Measurements from ENCODE around the gene GRK6. TPM values are rescaled to one million over a fixed set of nuclear protein-coding genes. Genes with fewer than 3 reads are reported as not detected.
A peak's percentile ranks its signal among the peaks of the same experiment; 100 is the strongest.

The GRK6 gene
- total RNA-seq, 1 donor = 24.2 TPM

DNA sequence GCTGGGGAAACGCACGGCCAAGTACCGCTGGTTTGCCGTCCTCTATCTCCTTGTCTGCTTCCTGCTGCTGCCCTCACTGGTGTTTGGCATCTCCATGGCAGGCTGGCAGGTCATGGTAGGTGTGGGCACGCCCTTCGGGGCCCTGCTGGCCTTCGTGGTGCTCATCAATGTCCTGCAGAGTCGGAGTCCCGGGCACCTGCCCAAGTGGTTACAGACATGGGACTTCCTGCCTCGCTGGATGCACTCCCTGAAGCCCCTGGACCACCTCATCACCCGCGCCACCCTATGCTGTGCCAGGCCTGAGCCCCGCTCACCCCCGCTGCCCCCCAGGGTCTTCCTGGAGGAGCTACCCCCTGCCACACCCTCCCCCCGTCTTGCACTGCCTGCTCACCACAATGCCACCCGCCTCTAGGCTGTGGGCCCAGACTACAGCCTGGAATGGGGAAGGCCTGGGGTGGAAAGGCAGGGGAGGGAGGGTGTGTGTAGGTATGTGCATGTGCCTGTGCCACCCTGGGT lies 28.5 kb upstream of the GRK6 start:
- H3K4me3 ChIP-seq (ENCODE audit: low read depth, low read length) = no peak overlapping the region
- no peak for DNase-seq (ENCODE audit: low read depth)
- TF ChIP-seq, protein P1, sequence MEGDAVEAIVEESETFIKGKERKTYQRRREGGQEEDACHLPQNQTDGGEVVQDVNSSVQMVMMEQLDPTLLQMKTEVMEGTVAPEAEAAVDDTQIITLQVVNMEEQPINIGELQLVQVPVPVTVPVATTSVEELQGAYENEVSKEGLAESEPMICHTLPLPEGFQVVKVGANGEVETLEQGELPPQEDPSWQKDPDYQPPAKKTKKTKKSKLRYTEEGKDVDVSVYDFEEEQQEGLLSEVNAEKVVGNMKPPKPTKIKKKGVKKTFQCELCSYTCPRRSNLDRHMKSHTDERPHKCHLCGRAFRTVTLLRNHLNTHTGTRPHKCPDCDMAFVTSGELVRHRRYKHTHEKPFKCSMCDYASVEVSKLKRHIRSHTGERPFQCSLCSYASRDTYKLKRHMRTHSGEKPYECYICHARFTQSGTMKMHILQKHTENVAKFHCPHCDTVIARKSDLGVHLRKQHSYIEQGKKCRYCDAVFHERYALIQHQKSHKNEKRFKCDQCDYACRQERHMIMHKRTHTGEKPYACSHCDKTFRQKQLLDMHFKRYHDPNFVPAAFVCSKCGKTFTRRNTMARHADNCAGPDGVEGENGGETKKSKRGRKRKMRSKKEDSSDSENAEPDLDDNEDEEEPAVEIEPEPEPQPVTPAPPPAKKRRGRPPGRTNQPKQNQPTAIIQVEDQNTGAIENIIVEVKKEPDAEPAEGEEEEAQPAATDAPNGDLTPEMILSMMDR (IDR thresholded peaks at IDR 0.05; ENCODE audit: insufficient read depth, low read depth, low read length) = no peak

DNA sequence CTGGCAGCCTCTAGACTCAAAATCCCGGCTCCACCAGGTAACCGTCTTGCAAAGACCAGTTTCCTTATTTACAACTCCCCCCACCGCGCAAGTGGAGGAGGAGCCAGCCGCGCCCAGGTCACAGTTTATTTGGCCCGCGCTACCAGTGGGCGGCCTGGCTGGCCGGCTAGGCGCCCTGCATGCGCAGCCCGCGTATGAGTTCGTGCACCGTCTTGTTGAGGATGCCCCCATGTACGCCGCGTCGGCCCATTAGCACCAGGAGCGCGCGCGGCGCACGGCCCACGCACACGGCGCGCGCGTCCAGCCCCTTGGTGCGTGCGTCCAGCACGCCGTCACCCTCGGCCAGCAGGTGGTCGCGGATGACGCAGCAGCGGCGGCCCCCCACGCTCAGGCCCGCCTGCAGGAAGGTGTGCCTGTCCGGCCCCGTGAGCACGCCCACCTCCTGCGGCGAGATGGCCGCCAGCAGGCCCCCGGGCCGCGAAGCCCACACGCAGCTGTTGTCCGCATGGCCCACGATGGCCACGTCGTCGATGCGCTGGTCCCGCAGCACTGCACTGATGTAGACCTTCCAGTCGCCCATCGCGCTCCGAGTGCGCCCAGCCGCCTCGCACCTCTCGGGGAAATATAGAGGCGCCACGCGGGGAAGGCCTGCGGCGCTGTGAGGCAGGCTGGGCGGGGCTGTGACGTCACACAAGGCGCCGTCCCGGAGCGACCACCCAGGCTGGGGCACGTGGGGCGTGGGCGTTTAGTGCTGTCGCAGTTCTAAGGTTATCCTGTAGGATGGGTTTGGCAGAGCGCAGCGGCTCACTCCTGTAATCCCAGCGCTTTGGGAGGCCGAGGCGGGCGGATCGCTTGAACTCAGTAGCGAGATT lies 26.2 kb upstream of the GRK6 start, which contains the start of gene PFN3:
Gene PFN3 (minus strand): TSS at position 665 of the 872 bp plus-strand sequence. CDS start 85 bp downstream, at position 580.
- DNase-seq (ENCODE audit: low read depth) = peak; percentile 45
- TF ChIP-seq, protein P1 (IDR thresholded peaks at IDR 0.05; ENCODE audit: insufficient read depth, low read depth, low read length) = no peak
- H3K4me3 ChIP-seq (ENCODE audit: low read depth, low read length) = no peak within 1 kb of the TSS

DNA sequence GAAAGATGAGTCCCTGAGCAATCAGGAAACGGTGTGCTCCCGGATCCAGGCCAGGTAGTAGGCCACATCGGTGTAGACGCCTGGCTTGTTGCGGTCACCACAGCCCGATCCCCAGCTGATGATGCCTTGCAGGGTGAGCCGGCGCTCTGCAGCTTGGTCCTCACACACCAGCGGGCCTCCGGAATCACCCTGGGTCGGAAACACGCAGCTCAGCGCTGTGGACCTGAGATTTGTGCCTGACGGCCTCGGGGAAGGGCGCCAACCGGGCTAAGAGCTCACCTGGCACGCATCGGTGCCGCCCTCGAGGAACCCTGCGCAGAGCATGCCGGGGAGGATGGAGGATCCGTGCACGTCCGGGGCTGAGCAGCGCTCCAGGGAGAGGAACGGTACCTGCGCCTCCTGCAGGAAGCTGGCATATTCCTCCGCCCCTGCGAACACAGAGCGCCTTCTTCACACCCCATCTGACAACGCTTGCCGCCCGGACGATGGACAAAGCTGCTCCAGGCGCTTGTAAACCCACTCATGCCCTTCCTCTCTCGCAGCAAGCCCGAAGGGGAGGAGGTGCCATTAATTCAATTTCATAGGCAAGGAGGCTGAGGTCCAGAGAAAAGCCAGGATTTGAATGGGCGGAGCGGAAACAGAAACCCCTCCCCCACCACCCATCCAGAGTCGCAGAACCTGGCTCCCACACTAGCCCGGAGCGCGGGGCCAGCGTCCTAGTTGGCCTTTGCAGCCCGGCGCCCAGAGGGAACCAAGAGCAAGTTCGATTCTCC lies 24.0 kb upstream of the GRK6 start:
- TF ChIP-seq, protein P1 (IDR thresholded peaks at IDR 0.05; ENCODE audit: insufficient read depth, low read depth, low read length) = peak; percentile 51
- peak overlapping the region; percentile 36 for H3K4me3 ChIP-seq (ENCODE audit: low read depth, low read length)
- peak; percentile 62 for DNase-seq (ENCODE audit: low read depth)

DNA sequence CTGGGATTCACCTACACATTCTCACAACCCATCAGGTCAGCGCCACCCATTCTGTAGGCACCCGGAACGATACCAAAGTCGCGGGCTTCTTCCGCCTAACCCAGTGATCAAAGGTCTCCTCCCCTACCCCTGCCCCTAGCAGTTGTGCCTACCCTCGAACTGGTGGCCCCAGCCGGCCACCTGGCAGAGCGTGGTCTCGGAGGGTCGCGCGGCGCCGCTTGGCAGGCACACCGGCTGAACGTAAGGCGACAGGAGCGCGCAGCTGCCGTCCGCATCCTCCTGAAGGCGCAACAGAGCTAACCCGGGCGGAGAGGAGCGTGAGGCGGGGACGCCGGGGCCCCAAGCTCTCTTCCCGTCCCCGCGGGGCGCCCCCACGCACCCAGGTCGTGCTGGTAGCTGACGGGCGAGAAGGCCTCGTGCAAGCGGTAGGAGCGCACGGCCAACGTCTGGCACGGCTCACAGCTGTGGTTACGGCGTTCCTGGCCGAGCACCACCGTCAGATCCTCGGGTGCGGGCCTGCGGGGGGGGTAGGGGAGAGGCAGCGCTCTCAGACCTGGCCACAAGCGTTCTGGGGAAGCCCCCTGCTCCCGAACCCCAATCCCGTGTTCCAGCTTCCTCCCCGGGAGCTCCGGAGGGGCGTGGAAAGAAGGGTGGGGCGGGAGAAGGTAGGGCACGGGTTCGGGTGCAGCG lies 23.2 kb upstream of the GRK6 start:
- H3K4me3 ChIP-seq (ENCODE audit: low read depth, low read length) = peak overlapping the region; percentile 70
- peak; percentile 29 for DNase-seq (ENCODE audit: low read depth)
- TF ChIP-seq, protein P1 (IDR thresholded peaks at IDR 0.05; ENCODE audit: insufficient read depth, low read depth, low read length) = no peak

DNA sequence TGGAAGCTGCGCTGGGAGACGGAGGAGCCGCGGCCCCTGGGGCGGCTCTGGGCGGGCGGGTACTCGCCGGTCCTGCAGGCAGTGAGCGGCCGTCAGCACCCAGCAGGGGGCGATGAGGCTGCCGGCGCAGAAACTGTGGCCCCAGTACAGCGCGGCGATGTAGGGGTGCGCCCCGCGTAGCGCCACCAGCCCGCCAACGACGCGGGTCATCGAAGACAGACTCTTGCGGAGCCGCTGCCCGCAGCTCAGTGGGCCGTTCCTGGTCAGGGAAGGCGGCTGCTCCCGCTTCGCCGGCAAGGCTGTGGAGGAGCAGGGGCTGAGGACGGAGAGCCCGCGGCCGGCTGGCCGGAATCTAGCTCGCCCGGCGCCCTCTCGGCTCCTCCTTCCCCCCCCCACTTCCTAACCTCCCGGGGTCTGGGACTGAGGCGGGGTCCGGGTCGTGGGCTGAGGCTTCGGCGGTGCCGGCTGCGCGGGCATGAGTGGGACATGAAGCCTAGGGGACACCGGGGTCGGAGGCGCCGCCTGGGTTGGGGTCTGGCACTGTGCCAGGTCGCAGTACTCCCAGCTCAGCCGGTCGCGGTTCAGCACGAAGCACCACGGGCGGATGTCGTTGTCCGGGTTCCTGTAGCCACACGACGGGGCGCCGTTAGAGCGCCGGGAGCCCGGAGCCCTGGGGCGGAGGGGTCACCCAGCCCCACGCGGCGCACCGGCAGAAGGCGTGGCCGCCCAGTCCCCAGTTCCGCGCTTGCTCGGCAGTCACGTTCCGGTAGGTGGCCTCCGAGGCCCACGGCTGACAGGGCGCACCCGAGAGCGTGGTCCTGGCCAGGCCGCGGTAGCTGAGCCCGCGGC lies 22.5 kb upstream of the GRK6 start:
- peak; percentile 81 for DNase-seq (ENCODE audit: low read depth)
- H3K4me3 ChIP-seq (ENCODE audit: low read depth, low read length) = peak overlapping the region; percentile 70
- TF ChIP-seq, protein P1 (IDR thresholded peaks at IDR 0.05; ENCODE audit: insufficient read depth, low read depth, low read length) = peak; percentile 71

All from fibroblast of villous mesenchyme (primary cell).